GM21447 (cell line): ENCODE data around the gene DDX1.
"Not testable (repeated sequence)": the region's sequence is repeated elsewhere in the genome, so short reads cannot be mapped to it uniquely, and the experiment has no call there.

ENCODE experiments used
- ATAC-seq: cut with Tn5 transposase; IDR thresholded peaks from one replicate; pipeline ENCODE4 v1.9.1; 2021; ENCODE audit not compliant: unreplicated experiment

The DDX1 gene

DNA sequence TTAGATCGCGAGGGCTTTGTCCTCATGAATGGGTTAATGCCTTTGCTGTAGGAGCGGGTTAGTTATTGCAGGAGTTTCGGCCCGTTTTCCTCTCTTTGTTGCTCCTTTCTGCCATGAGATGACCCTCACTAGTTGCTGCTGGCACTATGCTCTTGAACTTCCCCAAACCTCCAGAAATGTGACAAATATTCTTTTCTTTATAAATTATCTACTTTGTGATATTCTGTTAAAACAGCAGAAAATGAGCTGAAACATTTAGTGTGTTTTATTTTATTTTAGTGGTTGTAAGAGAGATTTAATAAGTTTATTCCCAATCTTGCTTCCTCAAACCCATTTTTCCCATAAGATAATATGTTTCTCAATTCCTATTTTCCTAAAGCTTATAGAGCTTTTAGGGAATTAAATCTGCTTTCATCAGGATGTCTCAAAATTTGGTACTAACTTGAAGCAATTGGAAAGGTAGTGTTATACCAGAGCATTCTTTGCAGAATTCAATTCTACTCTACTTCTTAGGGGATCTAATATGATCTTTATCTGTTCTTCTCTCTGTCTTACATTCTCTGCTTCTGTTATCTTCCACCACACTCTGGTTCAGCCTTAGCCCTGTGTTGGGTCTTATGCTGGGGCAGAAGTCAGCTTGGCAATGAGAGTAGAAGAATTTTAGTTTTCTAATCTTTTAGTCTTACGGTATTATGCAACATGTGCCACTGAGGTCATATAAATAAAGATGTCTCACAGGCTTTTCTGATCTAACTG lies 23.1 kb downstream of the DDX1 start:
- no peak for ATAC-seq

- no peak for ATAC-seq
Observed at GRCh38 chr2:15615301-15615920, 23.7 kb downstream of the DDX1 start.

DNA sequence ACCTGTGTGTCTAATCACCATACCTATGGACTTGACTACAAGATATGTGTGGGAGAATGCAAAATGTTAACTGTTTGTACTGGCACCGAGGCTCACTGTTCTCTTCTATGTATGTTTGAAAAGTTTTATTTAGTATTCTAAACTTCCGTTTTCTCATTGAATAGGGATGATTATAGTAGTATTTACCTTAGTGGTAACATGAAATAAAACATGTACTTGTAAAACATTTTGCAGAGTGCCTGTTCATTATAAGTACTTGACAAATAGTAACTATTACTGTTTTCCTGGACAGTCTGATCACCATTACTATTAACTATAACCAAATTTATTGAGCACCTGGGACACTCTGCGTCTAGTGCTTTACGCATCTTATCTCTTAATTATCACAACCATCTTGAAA lies 24.8 kb downstream of the DDX1 start:
- ATAC-seq = no peak

- ATAC-seq = no peak
Observed at GRCh38 chr2:15616850-15617777, 25.4 kb downstream of the DDX1 start.

DNA sequence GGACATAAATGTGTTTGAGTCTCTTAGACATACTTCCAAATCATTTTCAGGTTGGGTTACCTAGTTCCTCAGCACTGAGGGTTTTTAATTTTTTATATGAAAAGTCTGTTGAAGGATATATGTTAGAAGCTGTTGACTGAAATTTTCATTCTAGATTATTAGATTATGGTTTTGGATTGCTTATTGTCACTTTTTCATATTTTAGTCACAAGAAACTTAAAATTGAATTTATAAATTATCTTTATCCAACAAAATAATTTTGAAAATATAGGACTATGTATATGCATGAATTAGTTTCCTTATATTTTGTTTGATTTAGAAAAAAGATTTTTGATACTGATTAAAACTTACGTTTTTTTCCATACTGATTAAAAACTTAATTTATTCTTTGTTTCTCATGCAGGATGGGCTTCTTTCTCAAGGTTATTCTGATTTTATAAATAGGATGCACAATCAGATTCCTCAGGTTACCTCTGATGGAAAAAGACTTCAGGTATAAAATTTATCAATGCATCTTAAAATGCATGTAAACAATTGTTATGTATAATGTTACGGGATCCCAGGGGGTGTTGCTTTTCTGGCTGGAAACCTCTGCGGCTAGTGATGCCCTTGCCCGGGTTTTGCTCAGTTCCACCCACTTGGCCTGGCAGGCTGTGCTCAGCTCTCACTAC lies 26.2 kb downstream of the DDX1 start:
- no peak for ATAC-seq

DNA sequence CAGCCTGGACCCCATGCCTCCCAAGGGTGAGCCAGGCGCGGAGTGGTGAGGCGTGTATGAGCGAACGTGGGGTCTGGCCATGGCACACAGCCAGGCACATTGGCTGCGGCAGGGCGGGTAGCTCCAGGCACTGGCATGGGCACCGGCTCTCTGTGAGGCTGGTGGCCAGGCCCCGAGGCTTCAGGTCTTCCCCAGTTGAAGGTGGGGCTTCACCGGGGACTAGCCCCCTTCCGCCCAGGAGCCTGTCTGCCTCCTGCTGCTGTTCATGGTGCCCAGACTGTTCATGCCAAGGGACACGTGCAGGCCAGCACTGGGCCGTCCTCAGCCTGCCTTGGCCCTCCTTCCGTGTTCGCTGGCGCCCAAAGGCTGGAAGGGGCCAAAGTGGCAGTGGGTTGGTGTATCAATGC lies 26.8 kb downstream of the DDX1 start:
- no peak for ATAC-seq

DNA sequence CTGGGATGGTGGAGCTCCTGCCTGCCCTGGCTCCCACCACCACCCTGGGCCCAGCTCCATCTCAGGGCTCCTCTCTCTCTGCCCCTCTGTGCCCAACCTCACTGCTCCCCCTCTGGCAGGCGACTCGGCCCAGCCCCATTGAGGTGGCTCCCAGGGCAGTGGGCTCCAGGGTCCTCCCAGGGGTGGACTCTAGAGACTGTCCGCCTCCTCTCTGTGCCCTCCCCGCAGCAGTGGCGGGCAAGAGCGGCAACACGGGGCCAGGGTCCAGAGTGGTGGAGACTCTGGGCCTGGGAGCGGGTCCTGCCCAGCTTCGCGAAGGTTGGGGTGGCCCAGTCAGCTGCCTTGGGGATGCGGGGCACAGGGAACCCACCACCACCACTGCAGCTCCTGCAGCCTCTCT lies 27.4 kb downstream of the DDX1 start:
- ATAC-seq = no peak

- no peak for ATAC-seq
Observed at GRCh38 chr2:15619510-15619909, 27.8 kb downstream of the DDX1 start.

GRCh38 chr2:15619938-15620337 lies 28.3 kb downstream of the DDX1 start:
- no peak for ATAC-seq

DNA sequence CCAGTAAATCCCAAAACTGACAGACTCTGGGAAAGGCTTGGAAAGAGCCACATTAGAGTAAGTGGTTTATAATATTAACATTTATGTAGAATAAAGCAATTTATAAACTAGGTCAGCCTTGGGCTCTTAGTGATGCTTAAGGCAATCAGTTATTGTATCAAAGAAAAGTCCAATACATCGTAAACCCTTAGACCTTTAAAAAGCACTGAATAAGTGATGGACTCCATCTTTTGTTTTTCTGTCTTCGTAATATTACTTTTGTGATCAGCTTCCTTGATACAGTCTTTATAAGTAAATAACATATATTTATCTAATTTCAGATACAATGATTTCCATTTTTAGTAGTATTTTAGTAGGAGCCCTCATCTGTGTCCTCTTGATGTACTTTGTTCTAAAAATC lies 28.7 kb downstream of the DDX1 start:
- no peak for ATAC-seq

DNA sequence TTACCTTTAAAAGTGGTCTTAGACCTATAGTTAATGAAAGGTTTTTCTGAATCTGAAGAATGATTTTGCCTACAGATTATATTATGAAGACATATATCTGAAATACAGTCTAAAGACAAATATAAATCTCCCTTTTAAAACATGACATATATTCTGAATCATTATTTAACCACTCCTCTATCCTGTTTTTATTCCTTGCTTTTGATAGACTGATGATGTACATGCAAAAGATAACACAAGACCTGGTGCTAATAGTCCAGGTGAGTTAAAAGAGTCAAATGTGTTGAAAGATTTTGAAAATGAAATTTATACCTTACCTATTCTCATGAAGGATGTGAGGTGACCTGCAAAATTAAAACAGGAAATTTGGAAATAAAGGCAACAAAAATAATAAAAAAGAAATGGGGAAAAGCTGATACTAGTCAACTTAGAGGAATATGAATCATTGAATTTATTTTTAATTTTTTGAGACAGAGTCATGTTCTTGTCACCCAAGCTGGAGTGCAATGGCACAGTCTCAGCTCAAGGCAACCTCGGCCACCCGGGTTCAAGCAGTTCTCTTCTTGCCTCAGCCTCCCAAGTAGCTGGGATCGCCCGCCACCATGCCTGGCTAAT lies 29.3 kb downstream of the DDX1 start:
- no peak for ATAC-seq

GRCh38 chr2:15621472-15621870 lies 29.8 kb downstream of the DDX1 start:
- not testable (repeated sequence) for ATAC-seq

GRCh38 chr2:15622214-15622613 lies 30.5 kb downstream of the DDX1 start:
- ATAC-seq = no peak

GRCh38 chr2:15622614-15623480 lies 31.2 kb downstream of the DDX1 start:
- ATAC-seq = no peak

DNA sequence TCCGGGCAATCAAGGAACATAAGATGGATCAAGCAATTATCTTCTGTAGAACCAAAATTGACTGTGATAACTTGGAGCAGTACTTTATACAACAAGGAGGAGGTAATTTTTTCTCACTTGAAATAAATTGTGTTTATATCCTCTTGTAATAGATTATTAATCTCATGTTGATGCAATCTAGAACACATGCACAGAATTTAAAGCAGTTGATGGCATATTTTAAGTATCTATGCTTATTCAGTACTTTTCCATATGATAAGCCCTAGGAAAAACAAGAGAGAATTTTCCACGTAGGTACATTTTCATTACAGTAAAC lies 31.8 kb downstream of the DDX1 start:
- ATAC-seq = no peak

GRCh38 chr2:15623898-15624541 lies 32.4 kb downstream of the DDX1 start:
- ATAC-seq = no peak

GRCh38 chr2:15624903-15625302 lies 33.2 kb downstream of the DDX1 start:
- no peak for ATAC-seq

- ATAC-seq = no peak
Observed at GRCh38 chr2:15625344-15626036, 33.8 kb downstream of the DDX1 start.

- ATAC-seq = no peak
Observed at GRCh38 chr2:15626126-15626525, 34.5 kb downstream of the DDX1 start.
